Activated B cell treated with CpG ODN at 0.5 μM for 24 hours (primary cell): ENCODE data around the gene OTOS. TPM values are rescaled to one million over a fixed set of nuclear protein-coding genes. Genes with fewer than 3 reads are reported as not detected.

Source experiments
- ATAC-seq: fragments of 200-7000 bp; cut with Tn5 transposase; one replicate; pipeline ENCODE4 v1.10.0; 2021; ENCODE audit warnings: low read depth, mild to moderate bottlenecking, moderate library complexity
- CTCF ChIA-PET: fragments of 350-600 bp; sonication (Branson Sonifier 250); formaldehyde crosslinking; loops from one replicate; lab custom pipeline; 2021; ENCODE audit warnings: antibody characterized with exemption; lab: Charles Lee
- POLR2A ChIA-PET: fragments of 350-600 bp; sonication (Branson Sonifier 250); formaldehyde crosslinking; loops from one replicate; lab custom pipeline; 2021; ENCODE audit warnings: antibody characterized with exemption; lab: Charles Lee
- DNase-seq: peaks from one replicate; pipeline ENCODE4 v3.0.0; 2022
- H3K27ac Mint-ChIP-seq: one replicate; pipeline ENCODE4 v1.8.0; 2020; ENCODE audit warnings: mixed read lengths
- H3K27me3 Mint-ChIP-seq: one replicate; pipeline ENCODE4 v1.8.0; 2021; ENCODE audit warnings: mixed read lengths
- H3K36me3 Mint-ChIP-seq: one replicate; pipeline ENCODE4 v1.8.0; 2021; ENCODE audit warnings: low read depth, mixed read lengths
- H3K4me1 Mint-ChIP-seq: one replicate; pipeline ENCODE4 v1.8.0; 2021; ENCODE audit warnings: mixed read lengths
- H3K4me3 Mint-ChIP-seq: one replicate; pipeline ENCODE4 v1.8.0; 2020; ENCODE audit warnings: mild to moderate bottlenecking, mixed read lengths
- H3K9me3 Mint-ChIP-seq: one replicate; pipeline ENCODE4 v1.8.0; 2020; ENCODE audit warnings: mixed read lengths
- CTCF ChIP-seq: fragments of 200-600 bp; IDR thresholded peaks from one replicate; pipeline ENCODE4 v1.8.0; 2022; ENCODE audit warnings: antibody characterized with exemption, mild to moderate bottlenecking
- intact Hi-C: fragments of 100-400 bp; cut with micrococcal nuclease; formaldehyde crosslinking; loops from one replicate; pipeline ENCODE4 v1.15.1; 2024
- total RNA-seq: library from RNA; stranded (reverse); gene quantifications from 2 replicates; pipeline ENCODE4 v1.2.3, GENCODE V29; 2022

Gene OTOS
- total RNA-seq, 1 donor from 2014 or later: not detected

DNA sequence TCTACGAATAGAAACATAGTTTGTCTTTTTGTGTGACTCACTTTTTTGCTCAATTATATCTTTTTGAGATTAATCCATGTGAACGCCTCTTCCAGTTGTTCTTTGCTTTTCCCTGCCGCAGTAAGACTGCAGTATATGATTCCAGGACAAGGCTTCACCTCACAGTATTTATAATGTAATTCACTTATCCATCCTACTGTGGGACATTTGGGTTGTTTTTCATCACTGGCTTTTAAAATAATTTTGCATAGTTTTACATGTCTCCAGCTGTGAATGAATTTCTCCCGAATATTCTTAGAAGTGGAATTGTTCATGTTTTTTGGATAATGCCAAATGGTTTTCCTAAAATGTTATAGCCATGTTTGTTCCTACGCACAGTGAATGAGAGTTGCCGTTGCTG lies 26.2 kb downstream of the OTOS start:
- Mint-ChIP-seq H3K9me3 (no peaks in the 10 kb centered on the region), H3K4me3 (no peak overlapping the region), H3K27me3 (peaks cover 17% of the 10 kb centered on the region), H3K36me3 (no peaks in the 10 kb centered on the region), H3K4me1 (no peaks in the 10 kb centered on the region), H3K27ac (no peak overlapping the region)
- TF ChIP-seq CTCF: no peak
- intact Hi-C loops: no loop called here
- ATAC-seq (no peak), DNase-seq (no peak)
- POLR2A ChIA-PET: no interaction called here
- CTCF ChIA-PET: no interaction called here

DNA sequence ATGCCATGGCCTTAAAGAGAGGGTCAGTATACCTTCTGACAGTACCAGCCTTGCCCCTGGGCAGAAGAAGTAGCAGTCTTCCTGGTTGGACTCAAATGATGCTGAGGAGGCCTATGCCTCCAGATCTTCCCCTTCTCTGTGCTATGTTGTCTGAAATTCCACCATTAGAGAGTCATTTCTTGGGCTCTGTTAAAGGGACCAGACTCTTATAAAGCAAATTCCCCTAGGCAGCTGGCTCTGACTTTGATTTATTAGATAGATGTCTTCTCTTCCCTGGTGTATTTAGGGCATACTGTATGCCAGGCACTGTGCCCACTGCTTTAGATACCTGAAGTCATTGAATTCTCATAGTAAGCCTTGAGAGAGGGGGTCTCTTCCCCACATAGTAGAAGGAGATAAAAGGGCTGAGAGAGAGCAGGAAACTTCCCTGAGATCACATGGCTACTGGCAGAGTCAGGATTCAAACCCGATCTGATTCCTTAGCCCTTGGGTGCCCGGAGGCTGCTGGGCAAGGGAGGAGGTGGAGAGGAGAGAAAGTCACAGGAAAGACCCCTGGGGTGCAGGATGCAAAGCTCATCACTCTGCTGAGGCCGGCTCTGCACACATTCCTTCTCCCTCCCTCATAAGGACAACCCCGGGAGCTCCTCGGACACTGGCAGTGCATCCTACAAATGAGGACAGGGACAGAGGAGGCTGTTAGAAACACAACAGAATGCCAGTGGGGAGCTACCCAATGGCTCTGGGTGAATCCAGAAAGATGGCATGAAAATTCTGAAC lies 27.4 kb downstream of the OTOS start:
- H3K36me3 Mint-ChIP-seq: no peaks in the 10 kb centered on the region
- peaks cover 17% of the 10 kb centered on the region for H3K27me3 Mint-ChIP-seq
- no peaks in the 10 kb centered on the region for H3K9me3 Mint-ChIP-seq
- ATAC-seq: no peak
- no peak overlapping the region for H3K4me3 Mint-ChIP-seq
- no peak overlapping the region for H3K27ac Mint-ChIP-seq
- ChIA-PET CTCF (no interaction called here), POLR2A (no interaction called here)
- no peak for DNase-seq
- intact Hi-C loops: no loop called here
- TF ChIP-seq CTCF: no peak
- no peaks in the 10 kb centered on the region for H3K4me1 Mint-ChIP-seq

DNA sequence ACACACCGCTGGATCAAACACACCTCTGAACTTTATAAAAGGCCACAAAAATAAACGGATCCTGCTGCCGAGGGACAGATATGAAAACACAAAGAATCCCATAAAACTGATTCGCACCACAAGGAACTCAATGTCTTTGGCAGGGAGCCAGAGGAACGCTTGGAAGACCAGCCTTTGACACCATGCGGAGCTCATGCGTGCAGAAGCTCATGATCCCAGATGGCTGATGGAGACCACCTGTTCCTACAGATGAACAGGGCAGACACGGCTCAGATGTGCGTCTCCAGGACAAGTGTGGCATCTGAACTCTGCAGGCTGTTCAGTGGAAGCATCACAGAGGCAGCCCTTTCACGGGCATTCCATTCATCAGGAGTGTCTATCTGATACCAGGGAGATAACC lies 29.2 kb downstream of the OTOS start:
- no peak for DNase-seq
- H3K36me3 Mint-ChIP-seq: no peaks in the 10 kb centered on the region
- intact Hi-C loops: no loop called here
- ChIA-PET CTCF (no interaction called here), POLR2A (no interaction called here)
- no peak for ATAC-seq
- peaks cover 19% of the 10 kb centered on the region for H3K27me3 Mint-ChIP-seq
- no peak for TF ChIP-seq CTCF
- H3K27ac Mint-ChIP-seq: no peak overlapping the region
- H3K9me3 Mint-ChIP-seq: no peaks in the 10 kb centered on the region
- no peaks in the 10 kb centered on the region for H3K4me1 Mint-ChIP-seq
- H3K4me3 Mint-ChIP-seq: no peak overlapping the region

DNA sequence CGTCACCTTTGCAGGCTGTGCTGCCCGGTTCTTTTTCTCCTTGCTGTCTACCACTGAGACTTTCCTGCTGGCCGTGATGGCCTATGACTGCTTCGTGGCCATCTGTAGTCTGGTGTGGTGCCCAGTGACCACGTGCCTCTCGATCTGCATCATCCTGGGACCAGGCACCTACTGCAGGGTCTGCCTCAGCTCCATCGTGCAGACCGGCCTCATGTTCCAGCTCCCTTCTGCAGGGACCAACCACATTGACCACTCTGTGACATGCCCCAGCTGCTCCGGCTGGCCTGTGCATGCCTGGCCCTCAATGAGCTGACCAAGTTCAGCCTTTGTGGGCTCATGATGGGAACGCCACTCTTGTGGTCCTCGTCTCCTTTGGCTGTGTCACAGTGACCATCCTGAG lies 31.1 kb downstream of the OTOS start:
- intact Hi-C loops: no loop called here
- no peaks in the 10 kb centered on the region for H3K36me3 Mint-ChIP-seq
- H3K4me3 Mint-ChIP-seq: no peak overlapping the region
- H3K9me3 Mint-ChIP-seq: no peaks in the 10 kb centered on the region
- ChIA-PET CTCF (no interaction called here), POLR2A (no interaction called here)
- ATAC-seq (no peak), DNase-seq (no peak)
- no peak for TF ChIP-seq CTCF
- no peak overlapping the region for H3K27ac Mint-ChIP-seq
- H3K27me3 Mint-ChIP-seq: peaks cover 14% of the 10 kb centered on the region
- H3K4me1 Mint-ChIP-seq: no peaks in the 10 kb centered on the region

DNA sequence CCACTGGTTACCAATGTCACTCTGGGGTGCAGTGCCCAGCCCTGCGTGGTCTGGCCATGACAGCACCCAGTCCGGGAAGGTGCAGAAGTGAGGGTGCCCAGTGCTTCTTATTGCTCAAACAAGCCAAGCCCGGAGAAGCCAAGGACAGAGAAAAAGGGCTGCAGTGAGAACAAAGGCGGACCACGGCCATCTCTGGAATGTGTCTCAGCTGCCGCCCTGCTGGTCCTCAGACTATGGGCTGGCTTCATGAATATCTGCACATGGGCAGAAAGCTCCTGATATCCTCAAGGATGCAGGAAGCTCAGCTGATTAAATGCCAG lies 33.0 kb downstream of the OTOS start:
- Mint-ChIP-seq H3K36me3 (no peaks in the 10 kb centered on the region), H3K9me3 (no peaks in the 10 kb centered on the region), H3K4me3 (no peak overlapping the region), H3K27ac (no peak overlapping the region), H3K27me3 (peaks cover 4% of the 10 kb centered on the region), H3K4me1 (no peaks in the 10 kb centered on the region)
- ChIA-PET CTCF (no interaction called here), POLR2A (no interaction called here)
- DNase-seq (no peak), ATAC-seq (no peak)
- intact Hi-C loops: no loop called here
- TF ChIP-seq CTCF: no peak
